IMR-90 (cell line): Measurements from ENCODE around the gene COL15A1. TPM values are rescaled to one million over a fixed set of nuclear protein-coding genes. Genes with fewer than 3 reads are reported as not detected.

ENCODE experiments used
- ATAC-seq: fragments of 200-7000 bp; cut with Tn5 transposase; 2 replicates; pipeline ENCODE4 v1.9.1; 2020; ENCODE audit warnings: low read depth, mild to moderate bottlenecking, moderate library complexity
- BruUV-seq: library from RNA; stranded (reverse); fragments of 400-500 nt; replicated peaks from 2 replicates; lab custom pipeline; 2021; lab: Mats Ljungman, UMichigan
- CTCF ChIA-PET: fragments of 300-600 bp; formaldehyde crosslinking; extraction: SDS; loops from one replicate; lab custom pipeline; 2021; ENCODE audit warnings: antibody characterized with exemption; lab: Yijun Ruan, JAX
- POLR2A ChIA-PET: fragments of 300-600 bp; sonication (Branson Sonifier 250); formaldehyde crosslinking; loops from one replicate; lab custom pipeline; 2022; ENCODE audit warnings: antibody characterized with exemption; ENCODE audit not compliant: unreplicated experiment; lab: Charles Lee
- DNase-seq: peaks from one replicate; pipeline ENCODE4 v3.0.0; 2013
- H2AFZ ChIP-seq: replicated peaks from 2 replicates; pipeline ENCODE3; 2013; ENCODE audit warnings: low read length, mild to moderate bottlenecking; ENCODE audit not compliant: poor library complexity
- H2AK5ac ChIP-seq: 2 replicates; pipeline ENCODE4 v1.6.1; 2013; ENCODE audit warnings: low read depth, low read length, inconsistent platforms
- H2AK9ac ChIP-seq: replicated peaks from 2 replicates; pipeline ENCODE3; 2013; ENCODE audit warnings: mild to moderate bottlenecking, low read depth, low read length, moderate library complexity; ENCODE audit not compliant: poor library complexity
- H2BK120ac ChIP-seq: 2 replicates; pipeline ENCODE4 v1.6.1; 2013; ENCODE audit warnings: low read depth, low read length, inconsistent platforms
- H2BK15ac ChIP-seq: 3 replicates; pipeline ENCODE4 v1.6.1; 2013; ENCODE audit warnings: low read depth, low read length, inconsistent platforms
- H2BK20ac ChIP-seq: 2 replicates; pipeline ENCODE4 v1.6.1; 2013; ENCODE audit warnings: low read depth, mild to moderate bottlenecking, inconsistent platforms, low read length, moderate library complexity
- H2BK5ac ChIP-seq: 2 replicates; pipeline ENCODE4 v1.6.1; 2013; ENCODE audit warnings: mild to moderate bottlenecking, low read depth, low read length, inconsistent platforms; ENCODE audit not compliant: poor library complexity, severe bottlenecking
- H3K14ac ChIP-seq: replicated peaks from 2 replicates; pipeline ENCODE4 v1.6.1; 2013; ENCODE audit warnings: low read depth, low read length, inconsistent platforms
- H3K18ac ChIP-seq: 2 replicates; pipeline ENCODE4 v1.6.1; 2013; ENCODE audit warnings: low read depth, low read length, control low read depth
- H3K23ac ChIP-seq: 2 replicates; pipeline ENCODE4 v1.6.1; 2013; ENCODE audit warnings: low read depth, low read length, inconsistent platforms
- H3K27ac ChIP-seq: 2 replicates; pipeline ENCODE4 v1.5.1; 2013; ENCODE audit warnings: mild to moderate bottlenecking, control low read depth, low read length; ENCODE audit not compliant: insufficient read depth
- H3K27me3 ChIP-seq: 2 replicates; pipeline ENCODE4 v1.6.1; 2013; ENCODE audit warnings: low read length; ENCODE audit not compliant: control insufficient read depth, insufficient read depth
- H3K36me3 ChIP-seq: 2 replicates; pipeline ENCODE4 v1.6.1; 2013; ENCODE audit warnings: low read length, mixed read lengths; ENCODE audit not compliant: control insufficient read depth, insufficient read depth
- H3K4ac ChIP-seq: 2 replicates; pipeline ENCODE4 v1.6.1; 2013; ENCODE audit warnings: low read depth, low read length, inconsistent platforms
- H3K4me1 ChIP-seq: 2 replicates; pipeline ENCODE4 v1.6.1; 2013; ENCODE audit warnings: low read length, mixed read lengths; ENCODE audit not compliant: control insufficient read depth, insufficient read depth
- H3K4me2 ChIP-seq: 2 replicates; pipeline ENCODE4 v1.6.1; 2013; ENCODE audit warnings: low read depth, mild to moderate bottlenecking, control low read depth, low read length, moderate library complexity
- H3K4me3 ChIP-seq: 2 replicates; pipeline ENCODE4 v1.5.1; 2013; ENCODE audit warnings: low read depth, mild to moderate bottlenecking, control low read depth, low read length, moderate library complexity; ENCODE audit not compliant: insufficient read depth
- H3K56ac ChIP-seq: 2 replicates; pipeline ENCODE4 v1.6.1; 2013; ENCODE audit warnings: low read length, inconsistent platforms; ENCODE audit not compliant: insufficient read depth; ENCODE audit errors: extremely low read depth
- H3K79me1 ChIP-seq, 2 experiments: 2 replicates each; pipeline ENCODE4 v1.6.1; 2013; ENCODE audit warnings: low read length in 2 of 2, inconsistent platforms in 1 of 2, low read depth in 1 of 2
- H3K9ac ChIP-seq: 2 replicates; pipeline ENCODE4 v1.6.1; 2013; ENCODE audit warnings: low read depth, low read length, control low read depth
- H3K9me1 ChIP-seq: 2 replicates; pipeline ENCODE4 v1.6.1; 2013; ENCODE audit warnings: low read length, inconsistent platforms; ENCODE audit not compliant: insufficient read depth
- H3K9me3 ChIP-seq: 2 replicates; pipeline ENCODE4 v1.6.1; 2013; ENCODE audit warnings: low read length; ENCODE audit not compliant: control insufficient read depth, insufficient read depth
- H4K20me1 ChIP-seq: 2 replicates; pipeline ENCODE4 v1.6.1; 2013; ENCODE audit warnings: low read length, inconsistent platforms; ENCODE audit not compliant: insufficient read depth
- H4K5ac ChIP-seq: 2 replicates; pipeline ENCODE4 v1.6.1; 2013; ENCODE audit warnings: mild to moderate bottlenecking, low read depth, low read length, control low read depth
- H4K8ac ChIP-seq, 2 experiments: 2 replicates each; pipeline ENCODE4 v1.6.1; 2013; ENCODE audit warnings: low read depth in 2 of 2, low read length in 2 of 2, control low read depth in 1 of 2, inconsistent platforms in 1 of 2
- H4K91ac ChIP-seq: 2 replicates; pipeline ENCODE4 v1.6.1; 2013; ENCODE audit warnings: low read depth, low read length, inconsistent platforms; ENCODE audit not compliant: insufficient read depth
- FOS ChIP-seq: fragments of 150-350 bp; IDR thresholded peaks from 2 replicates; pipeline ENCODE4 v1.6.1; 2016; ENCODE audit warnings: low read depth, low read length
- NFE2L2 ChIP-seq: fragments of 150-350 bp; IDR thresholded peaks from 2 replicates; pipeline ENCODE4 v1.6.1; 2016; ENCODE audit warnings: low read depth, mild to moderate bottlenecking, low read length
- WGBS, 2 experiments: methylation state at CpG; one replicate each; pipeline versions ENCODE4 v1.1.5 to v1.1.7; 2013; ENCODE audit warnings: missing lambda C conversion rate in 2 of 2; ENCODE audit not compliant: insufficient read length in 1 of 2; ENCODE audit errors: extremely low coverage in 2 of 2; 5-methylcytosine and 5-hydroxymethylcytosine counted together
- dilution Hi-C: fragments of 300-500 bp; cut with HindIII; formaldehyde crosslinking; loops from one replicate; pipeline ENCODE4 v1.14.3; 2018; ENCODE audit warnings: low sequenced_read_pairs; ENCODE audit not compliant: unreplicated experiment
- in situ Hi-C: fragments of 300-500 bp; cut with MboI; formaldehyde crosslinking; loops from 3 replicates; pipeline ENCODE4 v1.14.3; 2019; ENCODE audit warnings: low sequenced_read_pairs, inconsistent platforms, mixed read lengths
- intact Hi-C: fragments of 100-400 bp; cut with micrococcal nuclease; formaldehyde crosslinking; loops from 2 replicates; pipeline ENCODE4 v1.10.0; 2022
- polyA plus RNA-seq, 3 experiments: library from polyadenylated mRNA; depleted of rRNA; stranded (reverse); fragments of >200 nt; gene quantifications; 2 replicates each; pipeline ENCODE4 v1.2.3, GENCODE V29; 2012; ENCODE audit warnings: low replicate concordance in 1 of 3
- total RNA-seq: library from RNA; depleted of rRNA; stranded (reverse); fragments of >200 nt; gene quantifications from 2 replicates; pipeline ENCODE4 v1.2.3, GENCODE V29; 2012

The COL15A1 gene
- total and polyA plus RNA-seq, 2 of the 4 experiments (the other 2 are of a cell fraction) = 2.2 to 3.7 TPM

- Histone ChIP-seq H3K36me3 (no peaks in the 10 kb centered on the region; the same call in 1 of the 2 replicates), H4K20me1 (peaks cover 24% of the 10 kb centered on the region), H3K4me2 (peak overlapping the region; percentile 92), H4K5ac (peak overlapping the region; percentile 44; the same call in 1 of the 2 replicates), H3K56ac (no peak overlapping the region), H3K4me3 (no peak overlapping the region), H3K27ac (peak overlapping the region; percentile 84), H3K9ac (peak overlapping the region; percentile 62), H2AFZ (peak overlapping the region; percentile 18), H2BK120ac (peak overlapping the region; percentile 41; the same call in 1 of the 2 replicates), H2AK9ac (no peak overlapping the region), H3K18ac (peak overlapping the region; percentile 76), H3K9me3 (no peaks in the 10 kb centered on the region), H3K4me1 (peaks cover 14% of the 10 kb centered on the region), H2BK15ac (peak overlapping the region; percentile 17; the same call in 2 of the 3 replicates), H3K79me1 (peaks cover 6 to 27% of the 10 kb centered on the region in 2 experiments), H3K23ac (no peak overlapping the region), H3K9me1 (peaks cover 5% of the 10 kb centered on the region), H2AK5ac (peak overlapping the region; percentile 57; the same call in 1 of the 2 replicates), H2BK20ac (no peak overlapping the region), H3K4ac (peak overlapping the region; percentile 7; the same call in 1 of the 2 replicates), H4K8ac (peak overlapping the region; percentile 40 to 64), H2BK5ac (peak overlapping the region; percentile 61), H3K14ac (0 out of 2 replicates have a peak overlapping the region, but pooled peaks have one; percentile 20), H3K27me3 (no peaks in the 10 kb centered on the region), H4K91ac (peak overlapping the region; percentile 53; the same call in 1 of the 2 replicates)
- no TSS peak for BruUV-seq
- no peak for ATAC-seq
- no CpG with 5 or more reads among the region's 11 CpGs for whole genome bisulfite sequencing, 2 experiments
- ChIA-PET POLR2A (interaction anchor here (1.4 kb wide), 1 partner anchor 73 kb away, joined by 6 read pairs; no protein-coding TSS in a partner anchor), CTCF (interaction anchor here (0.7 to 2.1 kb wide), 5 partner anchors 8 to 130 kb away, joined by 3 to 5 read pairs (median 5); no protein-coding TSS in a partner anchor)
- dilution Hi-C loops = no loop called here
- no peak for TF ChIP-seq NFE2L2
- peak; percentile 46 for TF ChIP-seq FOS
- intact Hi-C loops = no loop called here
- in situ Hi-C loops = no loop called here
- DNase-seq = peak; percentile 38
Measured at GRCh38 chr9:99103054-99103895, 159.6 kb downstream of the COL15A1 start.
